ENCODE results near the gene ASIC4.

DNA sequence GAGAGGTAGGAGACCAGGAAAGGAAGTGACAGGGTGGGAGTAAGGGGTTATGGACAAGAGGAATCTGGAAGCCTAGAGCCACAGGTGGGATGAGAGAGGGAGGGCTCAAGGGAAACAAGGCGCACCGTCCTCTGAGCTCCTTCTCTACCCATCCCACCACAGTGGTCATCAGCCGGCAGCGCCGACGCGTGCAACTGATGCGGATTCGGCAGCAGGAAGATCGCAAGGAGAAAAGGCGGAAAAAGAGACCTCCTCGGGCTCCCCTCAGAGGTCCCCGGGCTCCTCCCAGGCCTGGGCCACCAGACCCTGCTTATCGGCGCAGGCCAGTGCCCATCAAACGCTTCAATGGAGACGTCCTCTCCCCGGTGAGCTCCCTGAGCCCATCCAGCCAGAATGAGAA, 34.7 kb downstream of the ASIC4 start:
- TF ChIP-seq, protein P1, sequence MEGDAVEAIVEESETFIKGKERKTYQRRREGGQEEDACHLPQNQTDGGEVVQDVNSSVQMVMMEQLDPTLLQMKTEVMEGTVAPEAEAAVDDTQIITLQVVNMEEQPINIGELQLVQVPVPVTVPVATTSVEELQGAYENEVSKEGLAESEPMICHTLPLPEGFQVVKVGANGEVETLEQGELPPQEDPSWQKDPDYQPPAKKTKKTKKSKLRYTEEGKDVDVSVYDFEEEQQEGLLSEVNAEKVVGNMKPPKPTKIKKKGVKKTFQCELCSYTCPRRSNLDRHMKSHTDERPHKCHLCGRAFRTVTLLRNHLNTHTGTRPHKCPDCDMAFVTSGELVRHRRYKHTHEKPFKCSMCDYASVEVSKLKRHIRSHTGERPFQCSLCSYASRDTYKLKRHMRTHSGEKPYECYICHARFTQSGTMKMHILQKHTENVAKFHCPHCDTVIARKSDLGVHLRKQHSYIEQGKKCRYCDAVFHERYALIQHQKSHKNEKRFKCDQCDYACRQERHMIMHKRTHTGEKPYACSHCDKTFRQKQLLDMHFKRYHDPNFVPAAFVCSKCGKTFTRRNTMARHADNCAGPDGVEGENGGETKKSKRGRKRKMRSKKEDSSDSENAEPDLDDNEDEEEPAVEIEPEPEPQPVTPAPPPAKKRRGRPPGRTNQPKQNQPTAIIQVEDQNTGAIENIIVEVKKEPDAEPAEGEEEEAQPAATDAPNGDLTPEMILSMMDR (IDR thresholded peaks at IDR 0.05; ENCODE audit: low read depth, low read length): no peak
- TF ChIP-seq MYC (IDR thresholded peaks at IDR 0.05; ENCODE audit: low read depth, low read length) (no peak), POLR2A (IDR thresholded peaks at IDR 0.05; ENCODE audit: extremely low read depth, insufficient read length) (no peak)
